T-helper 1 cell (primary cell): ENCODE results near the gene TCAIM.
"Not testable (repeated sequence)": the region's sequence is repeated elsewhere in the genome, so short reads cannot be mapped to it uniquely, and the experiment has no call there.

Source experiments
- DNase-seq, 5 donors: peaks; one replicate each; pipeline ENCODE4 v3.0.0-alpha.2; 2012 to 2020

The TCAIM gene

DNA sequence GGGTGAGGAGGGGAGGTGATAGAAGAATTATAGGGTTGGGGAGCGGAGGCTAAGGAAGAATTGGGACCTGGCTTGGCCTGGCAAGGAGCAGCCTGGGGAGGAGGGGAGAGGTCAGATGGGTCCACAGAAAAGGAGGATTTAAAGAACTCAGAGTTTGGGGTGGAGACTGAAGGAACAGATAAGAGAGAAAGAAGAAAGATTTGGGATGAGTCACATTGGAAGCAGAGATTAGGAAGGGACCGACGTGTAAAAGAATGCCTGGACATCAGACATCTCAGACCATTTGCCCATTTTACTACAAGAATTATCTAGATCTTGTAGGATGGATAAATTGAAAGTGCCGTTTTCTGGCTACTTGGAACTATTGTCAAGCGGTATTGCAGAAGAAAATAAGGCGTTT is 10.4 kb downstream of the TCAIM start:
- no peak for DNase-seq

DNA sequence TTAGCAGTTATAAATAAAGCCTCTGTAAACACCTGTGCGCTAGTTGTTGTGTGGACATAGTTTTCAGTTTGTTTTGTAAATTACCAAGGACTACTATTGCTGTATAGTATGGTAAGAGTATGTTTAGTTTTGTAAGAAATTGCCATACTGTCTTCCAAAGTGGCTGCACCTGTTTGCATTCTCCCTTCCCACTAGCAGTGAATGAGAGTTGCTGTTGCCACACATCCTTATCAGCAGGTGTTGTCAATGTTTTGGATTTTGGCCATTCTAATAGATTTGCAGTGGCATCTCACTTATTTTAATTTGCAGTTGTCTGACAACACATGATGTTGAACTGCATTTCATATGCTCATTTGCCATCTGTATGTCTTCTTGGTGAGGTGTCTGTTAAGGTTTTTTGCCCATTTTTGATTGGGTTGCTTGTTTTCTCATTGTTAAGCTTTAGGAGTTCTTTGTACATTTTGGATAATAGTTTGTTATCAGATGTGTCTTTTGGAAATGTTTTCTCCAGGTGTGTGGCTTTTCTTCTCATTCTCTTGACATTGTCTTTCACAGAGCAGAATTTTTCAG is 14.9 kb downstream of the TCAIM start:
- DNase-seq, result no peak

DNA sequence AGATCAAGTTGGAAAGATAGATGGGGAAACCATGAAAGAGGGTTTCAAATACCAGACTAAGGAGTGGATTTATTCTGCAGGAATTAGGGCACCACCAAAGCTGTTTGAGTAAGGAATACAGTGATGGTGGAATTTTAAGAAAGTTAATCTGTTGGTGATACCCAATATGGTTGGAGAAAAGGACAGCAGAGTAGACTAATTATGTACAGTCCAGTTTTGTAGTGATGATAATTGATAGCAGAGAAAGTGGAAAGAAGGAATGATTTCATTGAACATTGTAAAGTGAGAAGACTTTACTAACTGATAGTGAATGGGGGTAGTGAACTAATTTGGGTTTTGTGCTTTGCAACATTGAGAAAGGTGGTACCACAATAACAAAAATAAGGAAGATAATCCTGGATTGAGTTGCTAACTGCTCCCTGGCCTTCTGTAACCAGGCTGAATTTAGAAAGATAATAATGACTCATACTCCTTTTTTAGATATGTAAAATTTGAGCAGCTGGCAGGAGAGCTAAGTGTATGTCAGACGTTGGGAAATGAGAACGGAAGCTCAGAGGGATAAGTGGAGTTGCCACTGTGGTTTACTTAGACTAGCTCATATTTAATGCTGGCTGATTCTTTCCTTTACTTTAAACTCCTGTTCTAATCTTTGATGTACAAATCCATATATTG is 16.9 kb downstream of the TCAIM start:
- DNase-seq, result no peak

DNA sequence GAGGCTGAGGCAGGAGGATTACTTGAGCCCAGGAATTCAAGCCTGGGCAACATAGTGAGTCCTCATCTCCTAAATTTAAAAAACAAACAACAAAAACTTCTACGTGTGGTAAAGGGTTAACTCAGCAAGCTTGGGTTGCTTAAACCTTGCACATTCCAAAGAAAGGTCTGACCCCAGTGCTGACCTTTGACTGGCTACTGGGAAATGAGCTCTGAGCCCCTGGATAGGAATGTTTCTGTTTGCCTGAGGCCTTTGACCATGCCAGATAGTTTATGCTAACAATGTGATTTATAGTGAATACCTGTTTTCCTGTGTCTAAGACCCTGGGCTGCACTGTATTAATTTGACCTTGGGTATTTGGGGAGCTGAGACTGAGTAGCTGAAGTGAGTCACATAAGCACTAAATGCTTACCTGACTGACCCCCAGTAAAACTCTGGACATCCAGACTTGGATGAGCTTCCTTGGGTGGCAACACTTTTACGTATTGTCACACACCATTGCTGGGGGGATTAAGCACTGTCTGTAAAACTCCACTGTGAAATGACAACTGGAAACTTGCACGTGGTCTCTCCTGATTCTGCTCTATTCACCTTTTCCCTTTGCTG is 20.7 kb downstream of the TCAIM start:
- no peak for DNase-seq

DNA sequence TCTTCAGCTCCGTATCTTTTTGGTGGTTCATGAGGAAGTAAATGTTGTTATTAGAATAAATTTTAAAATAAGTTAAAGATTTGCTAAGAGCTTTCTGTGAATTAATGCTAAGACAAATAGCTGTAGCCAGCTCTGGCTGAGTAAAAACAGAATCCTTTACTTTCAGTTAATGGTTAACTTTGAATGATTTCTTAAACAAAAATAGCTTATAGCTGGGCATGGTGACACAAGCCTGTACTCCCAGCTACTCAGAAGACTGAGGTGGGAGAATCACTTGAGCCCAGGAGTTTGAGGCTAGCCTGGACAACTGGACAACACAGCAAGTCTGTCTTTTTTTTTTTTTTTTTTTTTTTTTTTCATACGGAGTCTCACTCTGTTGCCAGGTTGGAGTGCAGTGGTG is 25.0 kb downstream of the TCAIM start:
- DNase-seq, result no peak

DNA sequence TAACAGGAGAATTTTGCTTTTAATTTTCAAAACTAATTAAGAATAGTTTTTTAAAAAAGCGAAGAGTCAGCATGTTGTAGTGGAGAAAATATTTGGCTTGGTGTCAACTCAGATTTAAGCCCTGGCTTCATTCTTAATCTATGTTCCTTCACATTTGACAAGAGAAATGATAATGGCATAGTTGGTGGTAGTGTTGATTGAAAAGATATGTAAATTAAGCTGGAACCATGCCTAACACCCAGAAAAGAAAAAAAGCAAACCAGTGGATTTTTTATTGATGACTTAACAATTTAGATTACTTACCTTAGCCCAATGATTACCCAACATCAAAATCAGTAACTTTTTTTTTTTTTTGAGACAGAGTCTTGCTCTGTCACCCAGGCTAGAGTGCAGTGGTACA is 27.4 kb downstream of the TCAIM start:
- DNase-seq, result no peak

DNA sequence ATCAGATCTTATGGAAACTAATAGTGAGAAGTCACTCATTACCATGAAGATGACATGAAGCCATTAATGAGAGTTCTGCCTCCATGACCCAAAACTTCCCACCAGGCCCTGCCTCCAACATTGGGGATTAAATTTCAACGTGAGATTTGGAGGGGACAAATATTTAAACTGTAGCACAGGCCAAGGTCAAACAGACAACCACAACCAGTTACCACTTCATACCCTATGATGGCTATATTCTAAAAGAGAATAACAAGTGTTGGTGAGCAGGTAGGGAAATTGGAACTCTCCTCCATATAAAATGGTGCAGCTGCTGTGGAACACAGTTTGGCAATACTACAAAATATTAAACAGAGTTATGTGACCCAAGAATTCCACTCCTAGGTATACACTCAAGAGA is 36.9 kb downstream of the TCAIM start:
- no peak for DNase-seq

DNA sequence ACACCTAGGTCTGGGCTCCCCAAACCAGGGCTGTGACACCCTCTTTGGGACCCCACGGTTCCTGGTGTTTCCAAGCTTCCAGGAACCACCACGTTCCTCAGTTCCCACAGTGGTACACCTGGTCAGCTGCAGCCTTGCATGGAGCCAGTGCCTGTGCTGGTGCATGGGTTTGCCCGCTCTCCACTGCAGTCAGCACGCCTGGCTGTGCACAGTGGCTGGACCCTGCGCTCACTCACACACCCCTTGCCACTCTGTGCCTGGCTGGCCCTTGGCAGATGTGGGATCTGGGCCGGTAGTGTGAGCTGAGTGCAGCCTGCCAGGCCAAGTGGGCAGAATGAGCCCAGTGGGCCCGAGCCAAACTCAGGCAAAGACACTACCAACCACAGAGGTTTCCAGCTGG is 48.8 kb downstream of the TCAIM start:
- DNase-seq, result no peak

DNA sequence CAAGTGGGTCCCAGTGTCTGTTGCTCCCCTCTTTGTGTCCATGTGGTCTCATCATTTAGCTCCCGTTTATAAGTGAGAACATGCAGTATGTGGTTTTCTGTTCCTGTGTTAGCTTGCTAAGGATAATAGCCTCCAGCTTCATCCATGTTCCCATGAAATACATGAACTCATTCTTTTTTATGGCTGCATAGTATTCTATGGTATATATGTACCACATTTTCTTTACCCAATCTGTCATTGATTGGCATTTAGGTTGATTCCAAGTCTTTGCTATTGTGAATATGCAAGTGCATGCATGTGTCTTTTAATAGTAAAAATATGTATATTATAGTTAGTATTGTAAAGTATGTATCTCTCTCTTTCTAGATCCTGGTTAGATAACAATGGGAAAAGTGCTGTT is 53.9 kb downstream of the TCAIM start:
- no peak for DNase-seq

DNA sequence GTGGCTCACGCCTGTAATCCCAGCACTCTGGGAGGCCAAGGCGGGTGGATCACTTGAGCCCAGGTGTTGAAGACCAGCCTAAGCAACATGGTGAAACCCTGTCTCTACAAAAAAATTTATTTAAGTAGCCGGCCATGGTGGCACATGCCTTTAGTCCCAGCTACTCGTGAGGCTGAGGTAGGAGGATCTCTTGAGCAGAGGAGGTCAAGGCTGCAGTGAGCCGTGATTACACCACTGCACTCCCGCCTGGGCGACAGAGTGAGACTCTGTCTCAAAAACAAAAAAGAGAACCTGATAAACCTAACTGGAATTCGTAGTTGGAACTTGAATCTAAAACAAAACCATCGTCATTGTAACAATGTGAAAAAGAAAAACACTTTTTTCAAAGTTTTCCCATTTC is 57.1 kb downstream of the TCAIM start:
- no peak for DNase-seq

DNA sequence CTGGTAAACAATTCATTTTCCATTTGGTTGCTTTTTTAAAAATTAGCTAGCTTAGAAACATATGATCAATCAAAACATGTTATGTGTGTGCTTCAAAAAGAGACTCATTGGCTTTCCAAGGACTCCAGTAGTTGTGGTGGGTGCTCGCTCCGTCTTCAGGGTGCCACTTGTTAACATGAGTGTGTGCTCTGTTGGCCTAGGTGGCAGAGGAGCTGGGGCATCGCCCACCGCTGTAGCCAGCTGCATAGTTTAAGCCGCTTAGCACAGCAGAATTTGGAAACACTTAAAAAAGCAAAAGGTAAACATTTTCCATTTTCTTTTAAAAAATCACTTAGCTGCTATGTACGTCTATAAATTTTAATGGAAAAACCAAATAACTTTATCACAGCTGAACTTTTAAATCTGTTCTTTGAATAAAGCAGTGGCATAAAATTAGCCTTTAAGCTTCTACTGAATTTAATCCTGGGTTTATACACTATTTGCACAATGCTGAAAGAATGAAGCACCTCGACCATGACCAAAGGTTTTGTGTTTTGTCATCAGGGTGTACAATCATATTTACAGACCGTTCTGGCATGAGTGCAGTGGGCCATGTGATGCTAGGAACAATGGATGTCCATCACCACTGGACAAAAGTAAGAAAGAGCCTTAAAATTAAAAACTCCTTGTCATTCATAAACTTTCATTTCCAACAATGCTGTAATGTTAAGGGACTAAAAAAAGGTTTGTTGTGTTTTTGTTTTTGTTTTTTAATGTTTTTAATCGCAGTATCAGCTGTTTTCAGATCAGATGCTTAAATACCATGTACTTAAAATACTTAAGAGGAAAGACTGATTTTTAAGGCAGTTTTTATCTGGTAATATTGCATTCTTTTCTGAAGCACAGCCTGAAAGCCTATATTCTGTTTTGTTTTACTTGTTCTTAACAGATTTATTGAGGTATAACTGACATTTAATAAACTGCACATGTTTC is 57.9 kb downstream of the TCAIM start:
- DNase-seq, result no peak

DNA sequence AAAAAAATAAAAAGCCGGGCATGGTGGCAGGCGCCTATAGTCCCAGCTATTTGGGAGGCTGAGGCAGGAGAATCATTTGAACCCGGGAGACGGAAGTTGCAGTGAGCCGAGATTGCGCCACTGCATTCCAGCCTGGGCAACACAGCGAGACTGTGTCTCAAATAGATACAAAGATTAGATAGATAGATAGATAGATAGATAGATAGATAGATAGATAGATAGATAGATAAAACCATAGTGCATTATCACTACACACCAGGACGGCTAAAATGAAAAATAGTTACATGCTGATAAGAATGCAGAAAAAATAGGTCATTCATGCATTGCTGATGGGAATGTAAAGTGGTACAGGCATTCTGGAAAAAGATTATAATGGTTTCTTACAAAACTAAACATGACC is 59.7 kb downstream of the TCAIM start:
- DNase-seq, result not testable (repeated sequence)

DNA sequence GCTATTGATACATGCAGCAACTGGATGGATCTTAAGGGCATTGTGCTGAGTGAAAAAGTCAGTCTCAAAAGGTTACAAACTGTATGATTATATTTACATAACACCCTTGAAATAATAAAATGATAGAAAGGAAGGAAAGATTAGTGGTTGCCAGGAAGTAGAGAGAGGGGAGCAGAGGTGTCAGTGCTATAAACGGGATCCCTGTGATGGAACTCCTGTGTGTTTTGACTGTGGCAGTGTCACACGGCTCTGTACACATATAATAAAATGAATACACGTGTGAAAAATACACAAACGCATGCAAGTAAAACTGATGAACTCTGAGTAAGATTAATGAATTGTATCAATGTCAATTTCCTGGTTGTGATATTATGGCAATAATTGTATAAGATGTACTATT is 60.3 kb downstream of the TCAIM start:
- DNase-seq, result no peak

DNA sequence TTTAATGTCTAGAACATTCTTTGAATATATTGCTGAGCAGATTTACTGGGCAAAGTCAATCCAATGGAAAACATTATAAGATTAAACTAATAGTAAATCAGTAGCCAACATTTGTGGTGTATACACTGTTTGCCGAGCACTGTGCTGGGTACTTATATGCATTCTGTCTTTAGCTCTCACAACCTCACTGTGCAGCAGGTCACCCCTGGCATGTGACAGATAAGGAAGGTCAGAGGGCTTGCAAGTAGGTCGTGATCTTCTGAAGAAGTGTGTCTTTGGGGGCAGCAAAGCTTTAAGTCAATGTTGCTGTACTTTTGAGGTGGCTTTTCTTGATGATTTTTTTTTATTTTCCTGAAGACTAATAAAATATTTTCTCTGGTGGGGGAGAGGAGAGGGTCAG is 62.2 kb downstream of the TCAIM start:
- no peak for DNase-seq

DNA sequence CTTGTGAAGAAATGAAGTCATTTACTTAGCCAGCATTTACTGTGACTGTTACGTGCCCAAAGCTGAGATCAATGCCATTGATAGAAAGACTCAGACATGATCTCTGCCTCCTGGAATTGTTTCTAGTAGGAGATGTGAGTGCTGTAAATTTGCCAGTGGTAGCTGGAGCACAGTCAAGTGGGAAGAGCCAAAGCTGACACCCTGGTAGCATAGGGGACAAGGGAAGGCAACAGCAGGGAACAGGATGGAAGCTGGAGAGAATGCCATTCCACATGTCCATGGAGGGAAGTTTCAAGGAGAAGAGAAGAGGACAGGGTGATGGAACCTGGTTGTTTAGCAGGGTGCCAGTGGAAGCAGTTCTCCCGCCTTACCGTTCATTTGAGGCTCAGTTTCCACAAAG is 64.0 kb downstream of the TCAIM start:
- DNase-seq, result no peak

DNA sequence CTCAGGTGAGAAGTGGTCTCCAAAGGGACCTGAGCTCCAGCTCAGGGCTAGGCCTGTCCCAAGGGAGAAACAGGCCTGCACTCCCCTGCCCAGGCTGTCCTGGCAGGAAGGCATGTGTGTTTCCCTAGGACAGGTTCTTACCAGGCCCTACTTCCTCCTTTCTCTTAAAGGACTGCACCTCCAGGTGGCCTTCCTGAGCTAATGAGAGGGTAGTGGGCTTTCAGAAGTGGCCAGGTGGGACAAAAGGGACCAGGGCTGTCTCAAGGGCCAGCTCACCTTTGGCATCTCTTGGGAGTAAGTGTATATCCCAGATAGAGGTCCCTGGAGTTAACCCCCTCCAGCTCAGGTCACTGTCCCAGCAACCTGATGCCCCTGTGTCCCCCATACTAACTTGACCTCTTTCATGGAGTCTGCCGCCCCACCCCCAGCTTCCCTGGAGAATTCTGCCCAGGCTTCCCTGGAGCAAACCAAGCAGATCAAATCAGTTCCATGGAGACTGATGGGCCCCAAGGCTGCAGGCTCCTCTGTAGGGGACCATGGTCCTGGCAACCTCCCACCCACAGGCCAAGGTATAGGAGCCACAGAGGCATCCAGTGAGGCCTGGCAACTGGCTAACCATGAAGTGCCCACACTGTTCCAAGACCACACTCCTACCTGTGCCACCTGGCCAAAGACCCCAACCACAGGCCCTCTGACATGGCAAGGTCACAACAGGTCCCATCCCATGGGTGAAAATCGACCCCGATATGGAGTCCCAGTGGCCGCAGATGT is 71.3 kb downstream of the TCAIM start:
- DNase-seq, result no peak

DNA sequence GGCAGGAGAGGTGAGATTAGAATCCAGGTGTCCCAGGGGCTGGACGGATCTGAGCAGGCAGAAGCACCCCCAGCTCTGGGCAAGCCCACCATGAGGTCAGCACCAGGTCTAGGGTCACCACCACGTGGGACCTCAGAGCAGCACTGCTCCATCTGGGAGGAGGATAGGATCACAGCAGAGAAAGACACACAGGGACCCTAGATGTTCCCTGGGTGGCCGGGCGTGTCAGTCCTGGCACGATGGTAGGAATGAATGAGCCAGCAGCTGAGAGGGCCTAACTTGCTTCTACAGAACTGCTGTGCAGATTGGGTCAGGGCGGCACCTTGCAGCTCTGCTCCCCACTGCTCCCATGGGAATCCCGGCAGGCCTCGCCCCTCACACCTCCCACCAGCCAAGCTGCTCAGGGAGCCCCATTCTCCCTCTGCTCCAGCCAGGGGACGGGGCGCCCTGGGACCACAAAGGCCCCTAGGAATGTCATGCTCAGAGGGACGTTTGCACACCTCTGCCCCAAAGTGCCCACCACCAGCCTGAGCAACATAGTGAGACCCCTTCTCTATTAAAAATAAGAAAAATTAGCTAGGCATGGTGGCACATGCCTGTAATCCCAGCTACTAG is 72.6 kb downstream of the TCAIM start:
- DNase-seq, result no peak

DNA sequence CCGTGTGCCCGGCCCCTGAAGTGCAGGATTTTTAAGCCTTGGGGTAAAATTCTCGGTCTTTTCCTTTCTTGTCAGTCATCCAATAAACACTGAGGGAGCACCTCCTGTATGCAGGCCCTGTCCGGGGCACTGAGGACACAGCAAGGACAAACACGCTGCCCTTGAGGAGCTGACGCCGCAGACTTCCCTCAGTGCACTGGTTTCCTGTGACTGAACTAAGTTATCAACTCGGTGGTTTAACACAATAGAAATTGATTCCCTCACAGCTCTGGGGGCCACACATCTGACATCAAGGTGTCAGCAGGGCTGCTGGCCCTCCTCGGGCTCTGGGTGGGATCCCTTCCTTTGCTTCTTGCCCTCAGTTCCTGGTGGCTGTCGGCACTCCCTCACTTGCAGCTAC is 73.8 kb downstream of the TCAIM start:
- no peak for DNase-seq

DNA sequence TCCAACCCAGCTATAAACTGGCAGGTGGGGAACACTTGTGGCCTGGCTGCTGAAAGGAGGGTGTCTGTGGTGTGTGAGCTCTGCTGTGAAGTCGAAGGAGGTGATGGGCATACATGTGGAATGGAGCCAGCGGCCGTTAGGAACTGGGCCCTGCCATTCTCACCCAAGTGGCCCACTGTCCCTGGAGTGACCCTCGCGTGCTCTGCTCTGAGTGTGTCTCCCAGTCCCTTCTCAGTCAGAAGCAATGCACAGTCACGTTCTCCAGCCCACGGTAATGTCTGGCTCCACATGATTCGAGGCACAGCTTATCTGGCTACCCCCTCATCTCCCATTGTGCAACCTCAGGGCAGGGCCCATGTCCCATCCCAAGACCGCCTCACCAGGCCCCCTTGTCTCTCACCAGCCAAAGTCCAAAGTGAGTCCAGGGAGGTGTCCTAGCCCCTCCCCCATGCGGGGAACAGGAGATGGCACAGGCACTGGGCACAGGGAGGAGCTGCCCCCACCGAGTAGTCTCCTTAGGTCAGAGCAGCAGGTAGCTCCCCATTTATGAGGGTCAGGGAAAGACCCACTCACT is 76.0 kb downstream of the TCAIM start:
- DNase-seq, result no peak

DNA sequence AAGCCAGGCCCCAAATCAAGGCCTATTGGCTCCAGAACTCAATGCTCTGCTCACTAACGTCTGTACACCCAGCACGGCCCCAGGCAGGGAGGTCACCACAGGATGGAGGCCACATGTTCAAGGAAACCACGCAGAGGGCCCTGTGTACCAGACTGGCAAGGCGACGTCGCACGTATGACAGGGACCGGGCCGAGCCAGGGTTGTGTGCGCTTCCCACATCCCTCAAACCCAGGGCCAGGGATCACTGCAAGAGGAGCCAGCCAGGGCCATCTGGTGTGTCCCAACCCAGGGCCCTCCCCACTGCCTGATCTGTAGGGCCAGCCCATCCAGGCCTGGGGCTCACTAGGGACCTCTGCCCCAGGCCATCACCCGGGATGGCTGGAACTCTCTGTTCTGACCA is 76.9 kb downstream of the TCAIM start:
- DNase-seq, result no peak
